Left kidney (tissue), 8 donors: ENCODE results near the gene ORAI2. TPM values are rescaled to one million over a fixed set of nuclear protein-coding genes. Genes with fewer than 3 reads are reported as not detected.
"Not testable (repeated sequence)": the region's sequence is repeated elsewhere in the genome, so short reads cannot be mapped to it uniquely, and the experiment has no call there.

ENCODE experiments used
- DNase-seq: peaks from one replicate; pipeline ENCODE4 v3.0.0-alpha.2; 2013
- long read RNA-seq, 8 donors: transcript quantifications; one replicate each; lab custom pipeline, GENCODE V29; 2026
- polyA plus RNA-seq: library from polyadenylated mRNA; unstranded; fragments of 120-200 nt; gene quantifications from one replicate; pipeline ENCODE4 v1.2.1, GENCODE V29; 2013; ENCODE audit not compliant: insufficient read length

Gene ORAI2
- 17.0 TPM for polyA plus RNA-seq
- long read RNA-seq, donor 1, full-length matches to known transcripts, result 14 of 14 reads
- long read RNA-seq, donor 1, partial matches to known transcripts, result 0 of 14 reads
- long read RNA-seq, donor 1, other reads (novel, unspliced or antisense), result 0 of 14 reads
- long read RNA-seq, donor 2, transcript ORAI2-208 (4 exons, 937 nt), result major isoform, 8 of 8 reads
- long read RNA-seq, donor 2, partial matches to known transcripts, result 0 of 8 reads
- long read RNA-seq, donor 2, other reads (novel, unspliced or antisense), result 0 of 8 reads
- long read RNA-seq, donor 3, full-length matches to known transcripts, result 10 of 29 reads
- long read RNA-seq, donor 3, partial matches to known transcripts, result 19 of 29 reads
- long read RNA-seq, donor 3, other reads (novel, unspliced or antisense), result 0 of 29 reads
- long read RNA-seq, donor 4, partial matches to known transcripts, result 0 of 1 reads
- long read RNA-seq, donor 4, other reads (novel, unspliced or antisense), result 0 of 1 reads
- long read RNA-seq, donor 5, full-length matches to known transcripts, result 15 of 27 reads
- long read RNA-seq, donor 5, partial matches to known transcripts, result 0 of 27 reads
- long read RNA-seq, donor 5, other reads (novel, unspliced or antisense), result 12 of 27 reads
- long read RNA-seq, donor 6, transcript ORAI2-208 (4 exons, 937 nt), result major isoform, 13 of 16 reads
- long read RNA-seq, donor 6, partial matches to known transcripts, result 0 of 16 reads
- long read RNA-seq, donor 6, other reads (novel, unspliced or antisense), result 0 of 16 reads
- long read RNA-seq, donor 7, full-length matches to known transcripts, result 13 of 20 reads
- long read RNA-seq, donor 7, partial matches to known transcripts, result 0 of 20 reads
- long read RNA-seq, donor 7, other reads (novel, unspliced or antisense), result 7 of 20 reads
- long read RNA-seq, donor 8, partial matches to known transcripts, result 0 of 5 reads
- long read RNA-seq, donor 8, other reads (novel, unspliced or antisense), result 0 of 5 reads

GRCh38 chr7:102433219-102434038 lies at the start of gene ORAI2:
TSS of gene ORAI2 (plus strand) at chr7:102433575. CDS start at chr7:102438957, 5,382 bp downstream.
- DNase-seq, result peak; percentile 65

- DNase-seq, result no peak
Observed at GRCh38 chr7:102387064-102387463, 46.3 kb upstream of the ORAI2 start.

GRCh38 chr7:102389810-102390209 lies 43.6 kb upstream of the ORAI2 start:
- no peak for DNase-seq

- DNase-seq, result peak; percentile 78
Observed at GRCh38 chr7:102390697-102391484, 42.5 kb upstream of the ORAI2 start.

- DNase-seq, result no peak
Observed at GRCh38 chr7:102392330-102392729, 41.0 kb upstream of the ORAI2 start.

GRCh38 chr7:102393467-102393866 lies 39.9 kb upstream of the ORAI2 start:
- no peak for DNase-seq

- DNase-seq, result no peak
Observed at GRCh38 chr7:102395592-102395872, 37.8 kb upstream of the ORAI2 start.

GRCh38 chr7:102395873-102396709 lies 37.3 kb upstream of the ORAI2 start, which contains the start of gene PRKRIP1:
TSS of gene PRKRIP1 (plus strand) at chr7:102396363. CDS start at chr7:102396412, 49 bp downstream.
- DNase-seq, result peak; percentile 88

- DNase-seq, result no peak
Observed at GRCh38 chr7:102396710-102397019, 36.7 kb upstream of the ORAI2 start.

GRCh38 chr7:102398543-102398942 lies 34.8 kb upstream of the ORAI2 start:
- DNase-seq, result no peak

GRCh38 chr7:102400360-102400759 lies 33.0 kb upstream of the ORAI2 start:
- DNase-seq, result no peak

- DNase-seq, result no peak
Observed at GRCh38 chr7:102403563-102403962, 29.8 kb upstream of the ORAI2 start.

GRCh38 chr7:102404005-102404861 lies 29.1 kb upstream of the ORAI2 start:
- DNase-seq, result no peak

- not testable (repeated sequence) for DNase-seq
Observed at GRCh38 chr7:102404862-102405188, 28.6 kb upstream of the ORAI2 start.

GRCh38 chr7:102407910-102408309 lies 25.5 kb upstream of the ORAI2 start:
- DNase-seq, result no peak

GRCh38 chr7:102408530-102408929 lies 24.8 kb upstream of the ORAI2 start:
- not testable (repeated sequence) for DNase-seq

GRCh38 chr7:102409340-102409739 lies 24.0 kb upstream of the ORAI2 start:
- no peak for DNase-seq

- no peak for DNase-seq
Observed at GRCh38 chr7:102410123-102410522, 23.3 kb upstream of the ORAI2 start.

GRCh38 chr7:102410918-102411317 lies 22.5 kb upstream of the ORAI2 start:
- DNase-seq, result no peak

GRCh38 chr7:102412548-102412947 lies 20.8 kb upstream of the ORAI2 start:
- no peak for DNase-seq
